ENCODE measurements around the gene TMEM35A. TPM values are rescaled to one million over a fixed set of nuclear protein-coding genes. Genes with fewer than 3 reads are reported as not detected.

The TMEM35A gene
- total RNA-seq, 2 donors from 2014 or later = not detected

- Mint-ChIP-seq H3K9me3 (no peaks in the 10 kb centered on the region), H3K27me3 (peaks cover 14 to 33% of the 10 kb centered on the region in 2 donors), H3K27ac (no peak overlapping the region), H3K4me1 (ENCODE audit: low read depth in 2 of 2) (peaks cover 0 to 5% of the 10 kb centered on the region in 2 donors), H3K4me3 (no peak overlapping the region), H3K36me3 (no peaks in the 10 kb centered on the region)
- ATAC-seq = no peak
- no peak for DNase-seq (ENCODE audit: low spot score)
Observed at GRCh38 chrX:101081231-101081630, 2.6 kb downstream of the TMEM35A start.

GRCh38 chrX:101091817-101092216 lies 13.1 kb downstream of the TMEM35A start:
- DNase-seq (ENCODE audit: low spot score) (no peak), ATAC-seq (no peak)
- Mint-ChIP-seq H3K4me1 (ENCODE audit: low read depth in 2 of 2) (no peaks in the 10 kb centered on the region), H3K4me3 (no peak overlapping the region), H3K27me3 (peaks cover 6 to 11% of the 10 kb centered on the region in 2 donors), H3K27ac (no peak overlapping the region), H3K36me3 (no peaks in the 10 kb centered on the region), H3K9me3 (no peaks in the 10 kb centered on the region)

GRCh38 chrX:101097546-101098453 lies 19.1 kb downstream of the TMEM35A start, which contains the start of gene CENPI:
Gene CENPI, plus strand, starts transcription at chrX:101098204. Its CDS starts 2,867 bp downstream, at chrX:101101071.
- ATAC-seq = peak; percentile 100
- H3K27me3 Mint-ChIP-seq = peaks cover 0 to 3% of the 10 kb centered on the region in 2 donors
- H3K4me1 Mint-ChIP-seq (ENCODE audit: low read depth in 2 of 2) = peaks cover 11 to 19% of the 10 kb centered on the region in 2 donors
- H3K36me3 Mint-ChIP-seq = peaks cover 7% of the 10 kb centered on the region
- DNase-seq (ENCODE audit: low spot score) = peak; percentile 95
- no peaks in the 10 kb centered on the region for H3K9me3 Mint-ChIP-seq
- peak within 1 kb of the TSS; percentile 24 to 67 for H3K27ac Mint-ChIP-seq
- H3K4me3 Mint-ChIP-seq = peak within 1 kb of the TSS; percentile 90

- no peak overlapping the region for H3K4me3 Mint-ChIP-seq
- H3K27me3 Mint-ChIP-seq = no peaks in the 10 kb centered on the region
- no peaks in the 10 kb centered on the region for H3K9me3 Mint-ChIP-seq
Observed at GRCh38 chrX:101108284-101108683, 29.6 kb downstream of the TMEM35A start.

GRCh38 chrX:101117701-101118100 lies 39.0 kb downstream of the TMEM35A start:
- no peak overlapping the region for H3K27ac Mint-ChIP-seq
- no peaks in the 10 kb centered on the region for H3K36me3 Mint-ChIP-seq
- H3K9me3 Mint-ChIP-seq = no peaks in the 10 kb centered on the region
- no peaks in the 10 kb centered on the region for H3K27me3 Mint-ChIP-seq
- DNase-seq (ENCODE audit: low spot score) (no peak), ATAC-seq (no peak)
- no peak overlapping the region for H3K4me3 Mint-ChIP-seq
- H3K4me1 Mint-ChIP-seq (ENCODE audit: low read depth in 2 of 2) = no peaks in the 10 kb centered on the region

More at GRCh38 chrX:101108284-101108683, 29.6 kb downstream of the TMEM35A start:
- Mint-ChIP-seq H3K27ac (no peak overlapping the region), H3K4me1 (ENCODE audit: low read depth in 2 of 2) (no peaks in the 10 kb centered on the region), H3K36me3 (no peaks in the 10 kb centered on the region)
- DNase-seq (ENCODE audit: low spot score) (no peak), ATAC-seq (no peak)

- DNase-seq (ENCODE audit: low spot score) (no peak), ATAC-seq (no peak)
- Mint-ChIP-seq H3K27ac (no peak overlapping the region), H3K4me3 (no peak overlapping the region), H3K9me3 (no peaks in the 10 kb centered on the region), H3K36me3 (peaks cover 9% of the 10 kb centered on the region), H3K4me1 (ENCODE audit: low read depth in 2 of 2) (no peaks in the 10 kb centered on the region), H3K27me3 (no peaks in the 10 kb centered on the region)
Observed at GRCh38 chrX:101136235-101136634, 57.6 kb downstream of the TMEM35A start.

Other genes starting within 250 kb of the TMEM35A start
- not detected for gene NOX1, start 204.5 kb upstream of the TMEM35A start, total RNA-seq
- under 1 TPM; 0.14 TPM for gene XKRX, start 150.0 kb upstream of the TMEM35A start, total RNA-seq
- not detected for gene ARL13A, start 109.2 kb upstream of the TMEM35A start, total RNA-seq
- gene TRMT2B, start 26.8 kb upstream of the TMEM35A start, total RNA-seq = 10 to 100 TPM; 19.8 to 34.3 TPM
- 10 to 100 TPM; 18.3 to 38.7 TPM for gene CENPI, start 19.3 kb downstream of the TMEM35A start, total RNA-seq
- gene DRP2, start 140.9 kb downstream of the TMEM35A start, total RNA-seq = under 1 TPM; 0.31 to 0.64 TPM
- gene TAF7L, start 212.5 kb downstream of the TMEM35A start, total RNA-seq = under 1 TPM; 0.19 to 0.84 TPM

Measured in natural killer cell treated with Interleukin-12 subunit alpha and Interleukin-12 subunit beta and Interleukin-15 and Interleukin-18, amount 100 ng/mL, for 72 hours (primary cell).